Measurements from ENCODE around the gene CA9. TPM values are rescaled to one million over a fixed set of nuclear protein-coding genes. Genes with fewer than 3 reads are reported as not detected.
A peak's percentile ranks its signal among the peaks of the same experiment; 100 is the strongest.

Gene CA9
- total and polyA plus RNA-seq, 9 of the 15 experiments (the other 6 are each of a cell fraction or from before 2014, with no cell fraction given), result 0.15 to 10.6 (median 0.60) TPM; not detected in 4

DNA sequence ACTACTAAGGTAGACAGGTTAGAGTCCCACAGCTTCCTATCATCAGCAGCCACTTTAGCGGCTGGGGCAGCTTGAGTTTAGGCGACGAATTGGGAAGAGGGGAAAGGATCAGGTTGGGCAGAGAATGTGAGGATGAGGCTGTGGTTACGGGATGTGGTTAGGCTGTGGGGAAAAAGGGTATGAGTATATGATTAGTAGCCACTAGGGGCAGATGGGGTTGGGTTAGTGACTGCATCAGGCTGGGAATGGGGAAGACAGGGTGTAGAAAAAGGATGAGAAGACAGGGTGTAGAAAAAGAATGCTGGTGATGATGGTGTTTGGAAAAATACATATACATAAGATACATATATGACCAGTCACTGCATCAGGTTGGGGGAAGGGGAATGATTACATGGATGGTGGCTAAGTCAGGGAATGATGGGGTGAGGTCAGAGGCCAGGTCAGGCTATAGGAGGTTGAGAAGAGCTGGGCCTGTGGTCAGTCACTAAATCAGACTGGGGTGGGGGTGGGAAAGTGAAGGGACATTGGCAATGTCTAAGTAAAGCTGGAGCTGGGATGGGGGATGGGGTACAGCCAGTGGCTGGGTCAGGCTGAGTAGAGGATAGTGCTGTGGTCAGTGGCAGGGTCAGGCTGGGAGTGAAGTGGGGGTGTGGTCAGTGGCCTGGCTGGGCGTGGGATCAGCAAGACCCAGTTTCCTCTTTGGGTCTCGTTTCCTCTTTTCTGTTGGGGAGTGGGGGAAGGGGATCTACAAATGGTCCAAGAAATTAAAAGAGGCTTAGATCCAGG lies 56.2 kb downstream of the CA9 start (continued):
- TF ChIP-seq, protein P1, sequence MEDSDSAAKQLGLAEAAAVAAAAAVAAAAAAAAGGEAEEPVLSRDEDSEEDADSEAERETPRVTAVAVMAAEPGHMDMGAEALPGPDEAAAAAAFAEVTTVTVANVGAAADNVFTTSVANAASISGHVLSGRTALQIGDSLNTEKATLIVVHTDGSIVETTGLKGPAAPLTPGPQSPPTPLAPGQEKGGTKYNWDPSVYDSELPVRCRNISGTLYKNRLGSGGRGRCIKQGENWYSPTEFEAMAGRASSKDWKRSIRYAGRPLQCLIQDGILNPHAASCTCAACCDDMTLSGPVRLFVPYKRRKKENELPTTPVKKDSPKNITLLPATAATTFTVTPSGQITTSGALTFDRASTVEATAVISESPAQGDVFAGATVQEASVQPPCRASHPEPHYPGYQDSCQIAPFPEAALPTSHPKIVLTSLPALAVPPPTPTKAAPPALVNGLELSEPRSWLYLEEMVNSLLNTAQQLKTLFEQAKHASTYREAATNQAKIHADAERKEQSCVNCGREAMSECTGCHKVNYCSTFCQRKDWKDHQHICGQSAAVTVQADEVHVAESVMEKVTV (CRISPR knock-in tag; IDR thresholded peaks at IDR 0.05), result no peak
- TF ChIP-seq HDAC1 (IDR thresholded peaks at IDR 0.05), result peak in 1 of 2 experiments; percentile 60; a peak in 1 of 4 replicates
- no peak for TF ChIP-seq DDX20 (tag; IDR thresholded peaks at IDR 0.05; ENCODE audit: low read depth)
- TF ChIP-seq ZNF175 (CRISPR knock-in tag; IDR thresholded peaks at IDR 0.05; ENCODE audit: low read depth), result no peak
- no peak for TF ChIP-seq FIP1L1 (IDR thresholded peaks at IDR 0.05; ENCODE audit: low read depth, low read length, poor library complexity, severe bottlenecking)
- TF ChIP-seq POLR2B (IDR thresholded peaks at IDR 0.05; ENCODE audit: low read depth, partially characterized antibody), result peak; percentile 8
- TF ChIP-seq ZNF165 (CRISPR knock-in tag; IDR thresholded peaks at IDR 0.05; ENCODE audit: borderline replicate concordance), result no peak
- no peak for TF ChIP-seq ZNF57 (CRISPR knock-in tag; IDR thresholded peaks at IDR 0.05)
- no peak for TF ChIP-seq NCOA1 (IDR thresholded peaks at IDR 0.05; ENCODE audit: low read depth)
- no peak for TF ChIP-seq MXI1 (IDR thresholded peaks at IDR 0.05; ENCODE audit: low read depth, low read length)
- TF ChIP-seq SP1 (CRISPR knock-in tag; IDR thresholded peaks at IDR 0.05), result 0 out of 2 replicates have a peak, but pooled peaks have one; percentile 27
- TF ChIP-seq LEF1 (IDR thresholded peaks at IDR 0.05), result peak; percentile 53; the same call in 1 of the 2 replicates
- peak; percentile 39; the same call in 1 of the 2 replicates for TF ChIP-seq SMARCA4 (IDR thresholded peaks at IDR 0.05)
- TF ChIP-seq POLR3A (IDR thresholded peaks at IDR 0.05; ENCODE audit: borderline replicate concordance, extremely low read depth, insufficient read depth, insufficient read length), result no peak
- no peak for TF ChIP-seq BDP1 (IDR thresholded peaks at IDR 0.05; ENCODE audit: insufficient read depth, insufficient read length)
- TF ChIP-seq RBM22 (IDR thresholded peaks at IDR 0.05; ENCODE audit: low read depth, low read length, poor library complexity, severe bottlenecking), result no peak
- TF ChIP-seq ILK (tag; IDR thresholded peaks at IDR 0.05; ENCODE audit: borderline replicate concordance, low read depth), result no peak
- peak; percentile 30; the same call in 1 of the 2 replicates for TF ChIP-seq POLR2AphosphoS5 (IDR thresholded peaks at IDR 0.05; ENCODE audit: control insufficient read depth, insufficient read depth, low read depth, low read length)
- no peak; a peak in 1 of 4 replicates for TF ChIP-seq RAD21 (CRISPR knock-in tag; conservative IDR thresholded peaks at IDR 0.05 in 1 of 2, IDR thresholded peaks at IDR 0.05 in 1 of 2)
- TF ChIP-seq CHD2 (IDR thresholded peaks at IDR 0.05; ENCODE audit: low read depth, low read length), result no peak
- TF ChIP-seq TRIM25 (IDR thresholded peaks at IDR 0.05; ENCODE audit: borderline replicate concordance), result no peak; the same call in 1 of the 2 replicates
- no peak for TF ChIP-seq FOS (IDR thresholded peaks at IDR 0.05; ENCODE audit: extremely low read depth, insufficient read length)
- peak; percentile 6 for TF ChIP-seq NCOA4 (IDR thresholded peaks at IDR 0.05; ENCODE audit: partially characterized antibody)
- TF ChIP-seq PKNOX1 (IDR thresholded peaks at IDR 0.05), result no peak
- no peak for TF ChIP-seq ZKSCAN8 (CRISPR knock-in tag; IDR thresholded peaks at IDR 0.05)

Measured in K562 (cell line).